ENCODE results near the gene UVRAG.

UVRAG gene

DNA sequence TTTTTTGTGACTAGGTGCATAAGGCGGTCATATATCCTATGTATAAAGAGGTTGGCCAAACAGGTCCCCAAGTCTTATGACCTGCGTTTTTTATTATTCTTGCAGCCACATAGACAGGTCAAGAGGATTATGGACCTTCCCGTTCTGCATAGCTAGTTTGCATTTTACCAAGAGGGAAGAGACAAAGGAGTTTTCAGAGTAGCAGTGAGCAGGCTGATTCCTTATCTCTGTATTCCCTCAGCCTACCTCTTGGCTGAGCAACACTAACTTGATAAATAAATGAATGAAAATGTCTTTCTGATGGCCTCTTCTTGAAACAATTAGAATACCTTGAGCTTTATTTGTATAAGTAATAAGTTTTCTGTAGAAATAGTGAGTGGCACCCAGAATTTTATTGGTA, 210.8 kb downstream of the UVRAG start:
- no peaks in the 10 kb centered on the region for H3K36me3 ChIP-seq (ENCODE audit: insufficient read depth, insufficient read length, low read length)
- H3K4me1 ChIP-seq (ENCODE audit: insufficient read depth, insufficient read length): no peaks in the 10 kb centered on the region
- no peak overlapping the region for H3K9ac ChIP-seq (ENCODE audit: insufficient read length, low read depth)
- no peaks in the 10 kb centered on the region for H3K9me3 ChIP-seq (ENCODE audit: insufficient read depth, low read length)
- H3K27me3 ChIP-seq (ENCODE audit: insufficient read depth, insufficient read length): no peaks in the 10 kb centered on the region
- no peak overlapping the region for H3K4me3 ChIP-seq (ENCODE audit: insufficient read length, low read depth)
- DNase-seq (ENCODE audit: low read depth, low spot score): no peak
- TF ChIP-seq YY1 (IDR thresholded peaks at IDR 0.05; ENCODE audit: insufficient read depth, insufficient read length): no peak
- no peak for TF ChIP-seq SUZ12 (IDR thresholded peaks at IDR 0.05; ENCODE audit: extremely low read depth, insufficient read depth, insufficient read length)
- no peak for TF ChIP-seq ZNF274 (IDR thresholded peaks at IDR 0.05; ENCODE audit: low read depth, low read length)

- no peak overlapping the region for H3K9ac ChIP-seq (ENCODE audit: insufficient read length, low read depth)
- DNase-seq (ENCODE audit: low read depth, low spot score): no peak
These were observed 211.3 kb downstream of the UVRAG start for GRCh38 chr11:76026281-76026680.

DNA sequence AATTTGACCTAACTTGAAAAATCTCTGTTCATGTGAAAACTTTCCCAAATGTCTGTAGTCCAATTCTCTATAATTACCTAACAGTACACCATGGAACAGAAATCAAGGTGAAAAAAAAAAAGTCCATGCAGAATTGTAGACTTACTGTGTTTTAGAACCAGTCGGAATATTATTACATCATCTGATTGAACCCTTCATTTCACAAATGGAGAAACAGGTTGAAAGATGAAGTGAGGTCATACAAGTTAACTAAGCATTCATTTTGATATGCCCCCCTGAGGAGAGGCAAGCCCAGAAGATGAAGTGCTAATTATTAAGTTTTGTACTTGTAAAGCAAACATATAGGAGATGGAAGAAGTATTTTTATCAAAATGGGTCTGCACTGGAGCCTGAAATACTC, 211.9 kb downstream of the UVRAG start:
- H3K4me1 ChIP-seq (ENCODE audit: insufficient read depth, insufficient read length): no peaks in the 10 kb centered on the region
- H3K4me3 ChIP-seq (ENCODE audit: insufficient read length, low read depth): no peak overlapping the region
- no peaks in the 10 kb centered on the region for H3K36me3 ChIP-seq (ENCODE audit: insufficient read depth, insufficient read length, low read length)
- H3K27me3 ChIP-seq (ENCODE audit: insufficient read depth, insufficient read length): no peaks in the 10 kb centered on the region
- no peak overlapping the region for H3K9ac ChIP-seq (ENCODE audit: insufficient read length, low read depth)
- no peak for DNase-seq (ENCODE audit: low read depth, low spot score)
- no peak for TF ChIP-seq YY1 (IDR thresholded peaks at IDR 0.05; ENCODE audit: insufficient read depth, insufficient read length)
- no peak for TF ChIP-seq SUZ12 (IDR thresholded peaks at IDR 0.05; ENCODE audit: extremely low read depth, insufficient read depth, insufficient read length)
- TF ChIP-seq ZNF274 (IDR thresholded peaks at IDR 0.05; ENCODE audit: low read depth, low read length): no peak
- H3K9me3 ChIP-seq (ENCODE audit: insufficient read depth, low read length): no peaks in the 10 kb centered on the region

More at GRCh38 chr11:76026281-76026680, 211.3 kb downstream of the UVRAG start:
- H3K27me3 ChIP-seq (ENCODE audit: insufficient read depth, insufficient read length): no peaks in the 10 kb centered on the region
- H3K9me3 ChIP-seq (ENCODE audit: insufficient read depth, low read length): no peaks in the 10 kb centered on the region
- H3K4me1 ChIP-seq (ENCODE audit: insufficient read depth, insufficient read length): no peaks in the 10 kb centered on the region
- H3K4me3 ChIP-seq (ENCODE audit: insufficient read length, low read depth): no peak overlapping the region
- TF ChIP-seq ZNF274 (IDR thresholded peaks at IDR 0.05; ENCODE audit: low read depth, low read length) (no peak), YY1 (IDR thresholded peaks at IDR 0.05; ENCODE audit: insufficient read depth, insufficient read length) (no peak), SUZ12 (IDR thresholded peaks at IDR 0.05; ENCODE audit: extremely low read depth, insufficient read depth, insufficient read length) (no peak)
- H3K36me3 ChIP-seq (ENCODE audit: insufficient read depth, insufficient read length, low read length): no peaks in the 10 kb centered on the region

- Histone ChIP-seq H3K4me1 (ENCODE audit: insufficient read depth, insufficient read length) (no peaks in the 10 kb centered on the region), H3K36me3 (ENCODE audit: insufficient read depth, insufficient read length, low read length) (no peaks in the 10 kb centered on the region), H3K9me3 (ENCODE audit: insufficient read depth, low read length) (no peaks in the 10 kb centered on the region), H3K4me3 (ENCODE audit: insufficient read length, low read depth) (no peak overlapping the region), H3K9ac (ENCODE audit: insufficient read length, low read depth) (no peak overlapping the region), H3K27me3 (ENCODE audit: insufficient read depth, insufficient read length) (no peaks in the 10 kb centered on the region)
- TF ChIP-seq ZNF274 (IDR thresholded peaks at IDR 0.05; ENCODE audit: low read depth, low read length): no peak
- no peak for TF ChIP-seq SUZ12 (IDR thresholded peaks at IDR 0.05; ENCODE audit: extremely low read depth, insufficient read depth, insufficient read length)
- TF ChIP-seq YY1 (IDR thresholded peaks at IDR 0.05; ENCODE audit: insufficient read depth, insufficient read length): no peak
- no peak for DNase-seq (ENCODE audit: low read depth, low spot score)
These were observed 215.3 kb downstream of the UVRAG start for GRCh38 chr11:76030286-76030685.

DNA sequence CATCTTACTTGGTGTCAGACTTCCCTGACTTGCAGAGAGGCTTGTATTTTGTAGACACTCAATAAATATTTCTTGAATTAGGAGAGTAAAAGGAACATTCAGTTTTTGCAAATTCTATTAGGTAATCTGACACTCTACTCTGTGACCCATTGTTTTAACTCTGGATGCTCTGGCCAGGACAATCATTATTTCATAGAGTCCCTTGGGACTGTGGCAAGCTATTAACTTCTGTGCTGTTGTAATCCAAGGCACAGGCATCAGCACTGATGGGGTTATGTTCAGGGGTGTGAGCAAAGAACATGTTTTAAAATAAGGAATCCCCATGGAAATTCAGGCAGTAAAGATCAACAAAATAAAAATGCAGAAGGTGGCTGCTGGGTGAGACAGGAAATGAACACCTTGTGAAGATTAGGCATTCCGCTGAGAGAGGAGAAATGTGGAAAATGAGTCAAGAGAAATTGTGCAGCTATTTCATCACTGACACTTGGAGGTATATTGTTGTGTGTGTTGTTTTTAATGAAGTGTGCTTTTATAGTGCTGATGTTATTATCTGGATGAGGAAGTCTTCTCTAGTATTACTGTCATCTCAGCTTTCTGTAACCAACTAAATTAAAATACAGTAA, 216.1 kb downstream of the UVRAG start:
- Histone ChIP-seq H3K27me3 (ENCODE audit: insufficient read depth, insufficient read length) (no peaks in the 10 kb centered on the region), H3K4me3 (ENCODE audit: insufficient read length, low read depth) (no peak overlapping the region), H3K36me3 (ENCODE audit: insufficient read depth, insufficient read length, low read length) (no peaks in the 10 kb centered on the region), H3K9ac (ENCODE audit: insufficient read length, low read depth) (no peak overlapping the region), H3K9me3 (ENCODE audit: insufficient read depth, low read length) (no peaks in the 10 kb centered on the region), H3K4me1 (ENCODE audit: insufficient read depth, insufficient read length) (no peaks in the 10 kb centered on the region)
- no peak for TF ChIP-seq ZNF274 (IDR thresholded peaks at IDR 0.05; ENCODE audit: low read depth, low read length)
- TF ChIP-seq SUZ12 (IDR thresholded peaks at IDR 0.05; ENCODE audit: extremely low read depth, insufficient read depth, insufficient read length): no peak
- TF ChIP-seq YY1 (IDR thresholded peaks at IDR 0.05; ENCODE audit: insufficient read depth, insufficient read length): no peak
- DNase-seq (ENCODE audit: low read depth, low spot score): no peak

DNA sequence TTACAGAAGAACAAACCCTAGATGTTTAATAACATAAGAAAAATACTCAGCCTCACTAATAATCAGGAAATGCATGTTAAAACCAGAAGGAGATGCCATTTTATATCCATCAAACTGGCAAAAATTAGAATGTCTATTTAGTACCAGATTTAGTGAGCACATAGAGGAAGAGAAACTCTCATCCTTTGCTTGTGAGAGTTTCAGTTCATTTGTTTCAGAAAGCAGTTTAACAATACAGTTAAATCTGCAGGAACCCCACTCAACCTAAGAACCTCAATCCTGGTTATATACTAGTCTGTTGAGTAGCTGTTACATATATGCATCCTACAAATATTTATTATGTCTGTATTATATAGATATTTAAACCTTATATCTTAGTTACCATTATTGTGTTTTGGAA, 218.7 kb downstream of the UVRAG start:
- no peaks in the 10 kb centered on the region for H3K9me3 ChIP-seq (ENCODE audit: insufficient read depth, low read length)
- no peak for DNase-seq (ENCODE audit: low read depth, low spot score)
- no peak for TF ChIP-seq SUZ12 (IDR thresholded peaks at IDR 0.05; ENCODE audit: extremely low read depth, insufficient read depth, insufficient read length)
- TF ChIP-seq YY1 (IDR thresholded peaks at IDR 0.05; ENCODE audit: insufficient read depth, insufficient read length): no peak
- no peaks in the 10 kb centered on the region for H3K4me1 ChIP-seq (ENCODE audit: insufficient read depth, insufficient read length)
- no peaks in the 10 kb centered on the region for H3K27me3 ChIP-seq (ENCODE audit: insufficient read depth, insufficient read length)
- peaks cover 2% of the 10 kb centered on the region for H3K36me3 ChIP-seq (ENCODE audit: insufficient read depth, insufficient read length, low read length)
- H3K9ac ChIP-seq (ENCODE audit: insufficient read length, low read depth): no peak overlapping the region
- no peak overlapping the region for H3K4me3 ChIP-seq (ENCODE audit: insufficient read length, low read depth)

- DNase-seq (ENCODE audit: low read depth, low spot score): no peak
- no peaks in the 10 kb centered on the region for H3K27me3 ChIP-seq (ENCODE audit: insufficient read depth, insufficient read length)
- TF ChIP-seq ZNF274 (IDR thresholded peaks at IDR 0.05; ENCODE audit: low read depth, low read length) (no peak), YY1 (IDR thresholded peaks at IDR 0.05; ENCODE audit: insufficient read depth, insufficient read length) (no peak), SUZ12 (IDR thresholded peaks at IDR 0.05; ENCODE audit: extremely low read depth, insufficient read depth, insufficient read length) (no peak)
- H3K4me3 ChIP-seq (ENCODE audit: insufficient read length, low read depth): no peak overlapping the region
- peaks cover 3% of the 10 kb centered on the region for H3K36me3 ChIP-seq (ENCODE audit: insufficient read depth, insufficient read length, low read length)
- no peaks in the 10 kb centered on the region for H3K4me1 ChIP-seq (ENCODE audit: insufficient read depth, insufficient read length)
- H3K9me3 ChIP-seq (ENCODE audit: insufficient read depth, low read length): no peaks in the 10 kb centered on the region
- no peak overlapping the region for H3K9ac ChIP-seq (ENCODE audit: insufficient read length, low read depth)
These were observed 220.0 kb downstream of the UVRAG start for GRCh38 chr11:76035020-76035419.
